OCI-LY7 (cell line): ENCODE results near the gene FOXC2.

Experiments
- EZH2phosphoT487 ChIP-seq: fragments of 200-600 bp; sonication (generic); IDR thresholded peaks from 2 replicates; pipeline ENCODE4 v1.6.1; 2018; ENCODE audit warnings: low read depth, borderline replicate concordance, mild to moderate bottlenecking, mixed run types, antibody characterized with exemption, low read length, moderate library complexity, mixed read lengths
- TF ChIP-seq, protein P1 (sequence below): fragments of 200-600 bp; sonication (generic); conservative IDR thresholded peaks from 2 replicates; pipeline ENCODE4 v1.5.1; 2014; ENCODE audit warnings: mild to moderate bottlenecking, antibody characterized with exemption, low read length, moderate library complexity, mixed read lengths

DNA sequence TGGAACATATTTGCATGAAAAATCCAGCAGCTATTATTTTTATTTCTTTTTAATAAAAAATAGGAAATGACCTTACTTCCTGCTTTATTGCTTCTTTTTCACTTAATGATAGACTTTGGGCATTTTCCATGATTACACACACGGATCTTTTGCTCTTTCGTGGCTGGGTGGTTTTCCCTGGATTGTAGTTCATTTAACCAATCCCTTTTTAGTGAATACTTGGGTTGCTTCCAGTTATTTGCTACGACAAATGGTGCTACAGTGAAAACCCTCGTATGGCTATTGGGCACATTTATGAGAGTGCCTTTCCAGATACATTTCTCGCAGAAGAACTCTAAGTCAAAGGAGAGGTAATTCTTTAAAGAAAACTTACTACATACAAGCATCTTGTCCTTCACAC lies 50.3 kb downstream of the FOXC2 start:
- TF ChIP-seq, protein P1, sequence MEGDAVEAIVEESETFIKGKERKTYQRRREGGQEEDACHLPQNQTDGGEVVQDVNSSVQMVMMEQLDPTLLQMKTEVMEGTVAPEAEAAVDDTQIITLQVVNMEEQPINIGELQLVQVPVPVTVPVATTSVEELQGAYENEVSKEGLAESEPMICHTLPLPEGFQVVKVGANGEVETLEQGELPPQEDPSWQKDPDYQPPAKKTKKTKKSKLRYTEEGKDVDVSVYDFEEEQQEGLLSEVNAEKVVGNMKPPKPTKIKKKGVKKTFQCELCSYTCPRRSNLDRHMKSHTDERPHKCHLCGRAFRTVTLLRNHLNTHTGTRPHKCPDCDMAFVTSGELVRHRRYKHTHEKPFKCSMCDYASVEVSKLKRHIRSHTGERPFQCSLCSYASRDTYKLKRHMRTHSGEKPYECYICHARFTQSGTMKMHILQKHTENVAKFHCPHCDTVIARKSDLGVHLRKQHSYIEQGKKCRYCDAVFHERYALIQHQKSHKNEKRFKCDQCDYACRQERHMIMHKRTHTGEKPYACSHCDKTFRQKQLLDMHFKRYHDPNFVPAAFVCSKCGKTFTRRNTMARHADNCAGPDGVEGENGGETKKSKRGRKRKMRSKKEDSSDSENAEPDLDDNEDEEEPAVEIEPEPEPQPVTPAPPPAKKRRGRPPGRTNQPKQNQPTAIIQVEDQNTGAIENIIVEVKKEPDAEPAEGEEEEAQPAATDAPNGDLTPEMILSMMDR: no peak
- no peak for TF ChIP-seq EZH2phosphoT487
